ENCODE data around the gene ATP6V0E2.

ATP6V0E2 gene

DNA sequence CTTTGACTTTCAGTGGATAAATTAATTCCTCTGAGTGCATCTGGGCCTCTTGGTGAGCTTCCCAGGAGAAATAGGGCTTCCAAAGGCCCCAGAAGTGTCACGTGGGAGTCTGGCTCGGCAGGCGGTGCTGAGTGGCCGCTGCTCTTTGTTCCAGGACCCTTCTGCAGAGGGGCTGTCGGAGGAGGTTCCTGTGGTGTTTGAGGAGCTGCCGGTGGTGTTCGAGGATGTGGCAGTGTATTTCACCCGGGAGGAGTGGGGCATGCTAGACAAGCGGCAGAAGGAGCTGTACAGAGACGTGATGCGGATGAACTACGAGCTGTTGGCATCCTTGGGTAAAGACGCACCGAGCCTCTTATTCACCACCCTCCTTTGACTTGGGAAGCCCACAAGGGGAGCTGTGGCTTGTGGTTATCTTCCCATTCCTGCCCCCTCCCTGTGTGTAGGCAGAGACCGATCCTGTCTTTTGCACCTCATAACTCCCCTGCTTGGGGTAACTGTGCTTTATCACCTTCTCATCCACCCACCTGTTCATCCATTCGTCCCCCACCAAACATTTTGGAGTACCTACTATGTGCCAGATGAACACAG is 23.7 kb upstream of the ATP6V0E2 start:
- TF ChIP-seq CTCF (conservative IDR thresholded peaks at IDR 0.05; ENCODE audit: low read depth, low read length) = no peak
- DNase-seq (ENCODE audit: low read depth) = no peak
- no peak overlapping the region for H3K4me3 ChIP-seq (ENCODE audit: low read length)

DNA sequence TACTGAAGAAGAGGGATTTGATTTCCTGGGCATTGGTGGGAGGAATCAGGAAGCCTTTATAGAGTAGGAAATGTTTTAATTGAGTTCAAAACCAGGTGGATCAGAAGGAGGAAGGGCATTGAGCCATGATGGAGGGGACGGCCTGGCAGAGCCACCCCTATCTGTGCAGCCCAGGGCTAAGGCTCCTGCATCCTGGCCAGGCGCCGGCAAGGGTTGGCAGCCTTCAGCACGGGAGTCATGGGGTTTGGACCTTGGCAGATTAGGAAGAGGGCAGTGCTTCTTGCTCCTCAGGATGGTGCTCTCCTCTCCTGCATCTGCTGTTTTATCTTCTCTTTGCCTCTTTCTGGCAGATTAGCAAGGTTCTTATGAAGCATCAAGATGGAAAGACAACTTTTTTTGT is 23.1 kb upstream of the ATP6V0E2 start:
- DNase-seq (ENCODE audit: low read depth) = no peak
- TF ChIP-seq CTCF (conservative IDR thresholded peaks at IDR 0.05; ENCODE audit: low read depth, low read length) = no peak
- no peak overlapping the region for H3K4me3 ChIP-seq (ENCODE audit: low read length)

DNA sequence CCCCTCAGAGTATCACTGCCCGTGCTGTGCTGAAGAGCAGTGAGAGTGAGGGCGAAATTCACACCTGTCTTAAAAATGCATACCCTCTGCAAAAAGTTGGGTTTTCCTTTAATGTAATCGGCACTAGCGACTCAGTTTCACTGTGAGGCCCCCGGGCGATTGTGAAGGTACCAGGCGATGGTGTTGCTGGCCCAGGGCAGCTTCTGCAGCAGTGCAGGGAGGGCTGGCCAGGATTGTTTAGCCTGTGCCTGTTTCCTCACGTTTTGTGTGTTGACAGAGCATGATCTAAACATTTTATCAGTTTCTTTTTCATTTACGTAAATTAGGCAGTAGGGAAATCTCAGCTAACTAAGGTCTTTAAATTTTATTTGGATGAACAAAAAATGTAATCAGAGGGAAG is 22.3 kb upstream of the ATP6V0E2 start:
- DNase-seq (ENCODE audit: low read depth) = no peak
- H3K4me3 ChIP-seq (ENCODE audit: low read length) = no peak overlapping the region
- no peak for TF ChIP-seq CTCF (conservative IDR thresholded peaks at IDR 0.05; ENCODE audit: low read depth, low read length)

GRCh38 chr7:149853157-149853556 is 20.6 kb upstream of the ATP6V0E2 start:
- no peak for DNase-seq (ENCODE audit: low read depth)
- H3K4me3 ChIP-seq (ENCODE audit: low read length) = no peak overlapping the region
- no peak for TF ChIP-seq CTCF (conservative IDR thresholded peaks at IDR 0.05; ENCODE audit: low read depth, low read length)

GRCh38 chr7:149854611-149855360 is 19.0 kb upstream of the ATP6V0E2 start:
- H3K4me3 ChIP-seq (ENCODE audit: low read length) = no peak overlapping the region
- DNase-seq (ENCODE audit: low read depth) = peak; percentile 67
- TF ChIP-seq CTCF (conservative IDR thresholded peaks at IDR 0.05; ENCODE audit: low read depth, low read length) = no peak

DNA sequence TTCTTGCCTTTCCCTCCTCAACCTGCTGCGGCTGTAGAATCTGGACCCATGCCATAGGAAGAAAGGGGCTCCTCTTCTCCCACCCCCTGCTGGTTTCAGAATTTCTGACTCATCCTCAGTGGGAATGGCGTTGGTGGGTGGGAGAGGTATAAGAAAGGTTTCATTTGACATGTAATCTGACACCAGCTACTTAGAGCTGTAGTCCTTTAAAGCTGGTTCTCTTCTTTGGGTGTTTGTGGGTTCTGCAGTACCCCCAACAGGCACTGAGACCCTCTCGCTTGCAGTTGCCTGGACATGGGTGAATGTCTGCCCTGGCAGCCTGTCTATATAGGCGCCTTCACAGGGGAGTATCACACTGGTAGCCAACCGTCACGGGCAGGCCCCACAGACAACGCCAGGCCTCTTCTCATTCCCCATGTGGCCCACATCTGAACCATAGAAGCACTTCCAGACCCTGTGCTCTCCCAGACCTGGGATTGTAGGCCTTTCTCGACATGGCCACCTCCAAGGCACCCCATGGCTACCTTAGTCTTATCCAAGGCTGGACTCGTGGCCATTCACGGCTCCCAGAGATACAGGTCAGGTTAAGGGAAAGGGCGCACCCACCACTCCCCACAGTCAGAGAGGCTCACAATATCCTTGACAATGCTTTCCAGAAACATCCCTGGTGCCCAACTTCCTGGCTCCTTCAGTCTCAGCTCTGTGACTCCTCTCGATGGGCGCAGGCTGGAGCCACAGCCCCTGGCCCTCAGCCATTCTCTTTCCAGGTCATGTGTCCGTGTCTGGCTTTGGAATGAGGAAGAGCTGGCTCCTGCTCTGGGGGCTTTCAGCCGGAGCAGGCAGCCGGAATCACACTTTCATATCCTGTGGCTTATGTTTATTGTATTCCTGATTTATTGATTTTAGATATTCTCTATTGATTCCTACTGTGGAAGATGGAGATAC is 18.1 kb upstream of the ATP6V0E2 start:
- DNase-seq (ENCODE audit: low read depth) = no peak
- H3K4me3 ChIP-seq (ENCODE audit: low read length) = no peak overlapping the region
- no peak for TF ChIP-seq CTCF (conservative IDR thresholded peaks at IDR 0.05; ENCODE audit: low read depth, low read length)

Measured in retinal pigment epithelial cell (primary cell).